Upper lobe of left lung (tissue), 6 donors: Measurements from ENCODE around the gene PAPPA. TPM values are rescaled to one million over a fixed set of nuclear protein-coding genes. Genes with fewer than 3 reads are reported as not detected.
A peak's percentile ranks its signal among the peaks of the same experiment; 100 is the strongest.

Source experiments
- ATAC-seq, 2 donors: fragments of 200-7000 bp; cut with Tn5 transposase; one replicate each; pipeline ENCODE4 v1.9.1; 2022; ENCODE audit warnings: mild to moderate bottlenecking in 2 of 2, moderate library complexity in 2 of 2; ENCODE audit not compliant: low FRiP score in 2 of 2
- DNase-seq, 2 donors: peaks; one replicate each; pipeline ENCODE4 v3.0.0-alpha.2; 2019 to 2020
- H3K27ac ChIP-seq, 4 donors: fragments of 200-600 bp; sonication (generic); one replicate each; pipeline ENCODE4 v1.5.1; 2016 to 2019
- H3K27me3 ChIP-seq, 4 donors: fragments of 200-600 bp; sonication (generic); one replicate each; pipeline ENCODE4 v1.5.1; 2017 to 2019
- H3K36me3 ChIP-seq, 4 donors: fragments of 200-600 bp; sonication (generic); one replicate each; pipeline ENCODE4 v1.5.1; 2016 to 2019
- H3K4me1 ChIP-seq, 4 donors: fragments of 200-600 bp; sonication (generic); one replicate each; pipeline ENCODE4 v1.5.1; 2018 to 2019
- H3K4me3 ChIP-seq, 4 donors: fragments of 200-600 bp; sonication (generic); one replicate each; pipeline ENCODE4 v1.5.1; 2017 to 2019; ENCODE audit warnings: mild to moderate bottlenecking in 2 of 4, moderate library complexity in 1 of 4
- H3K9me3 ChIP-seq, 4 donors: fragments of 200-600 bp; sonication (generic); one replicate each; pipeline ENCODE4 v1.5.1; 2018 to 2019
- EP300 ChIP-seq, 4 donors: sonication (generic); formaldehyde crosslinking; IDR thresholded peaks; one replicate each; pipeline ENCODE4 v1.5.1; 2017; ENCODE audit warnings: antibody characterized with exemption in 4 of 4, control low read depth in 2 of 4
- POLR2A ChIP-seq, 4 donors: fragments of 450-650 bp; IDR thresholded peaks; one replicate each; pipeline ENCODE4 v1.5.1; 2016 to 2017; ENCODE audit warnings: antibody characterized with exemption in 4 of 4, mild to moderate bottlenecking in 2 of 4
- POLR2AphosphoS5 ChIP-seq, 2 donors: sonication (generic); formaldehyde crosslinking; IDR thresholded peaks; one replicate each; pipeline ENCODE4 v1.5.1; 2017; ENCODE audit warnings: antibody characterized with exemption in 2 of 2
- WGBS, 2 donors: methylation state at CpG; one replicate each; pipeline ENCODE4 v1.1.5; 2017 to 2018; 5-methylcytosine and 5-hydroxymethylcytosine counted together
- total RNA-seq, 6 donors: library from RNA; depleted of rRNA in 4 of 6; stranded (reverse); fragments of >200 nt in 4 of 6; gene quantifications; one replicate each; pipeline versions ENCODE4 v1.1.0 to v1.2.1, GENCODE V29; 2016 to 2021
- TF ChIP-seq, protein P1 (sequence below), 6 experiments: fragments of 450-650 bp in 4 of 6; fragments of 200-600 bp in 2 of 6; sonication (generic) in 2 of 6; IDR thresholded peaks; one replicate each; pipeline ENCODE4 v1.5.1; 2016 to 2019; ENCODE audit warnings: antibody characterized with exemption in 6 of 6
- donor health status: DM: no; HTN: no; CAD: no; lungs with moderate emphysema.
- donor health status: DM: no; HTN: yes; CAD: no; lungs with severe emphysema.

Gene PAPPA
- total RNA-seq, 6 donors from 2014 or later, result 0.46 to 2.9 (median 1.1) TPM

GRCh38 chr9:116152941-116153764 lies 438 bp upstream of the PAPPA start:
- TF ChIP-seq POLR2AphosphoS5 (IDR thresholded peaks at IDR 0.05) (no peak), POLR2A (IDR thresholded peaks at IDR 0.05) (no peak), EP300 (IDR thresholded peaks at IDR 0.05) (no peak)
- TF ChIP-seq, protein P1, sequence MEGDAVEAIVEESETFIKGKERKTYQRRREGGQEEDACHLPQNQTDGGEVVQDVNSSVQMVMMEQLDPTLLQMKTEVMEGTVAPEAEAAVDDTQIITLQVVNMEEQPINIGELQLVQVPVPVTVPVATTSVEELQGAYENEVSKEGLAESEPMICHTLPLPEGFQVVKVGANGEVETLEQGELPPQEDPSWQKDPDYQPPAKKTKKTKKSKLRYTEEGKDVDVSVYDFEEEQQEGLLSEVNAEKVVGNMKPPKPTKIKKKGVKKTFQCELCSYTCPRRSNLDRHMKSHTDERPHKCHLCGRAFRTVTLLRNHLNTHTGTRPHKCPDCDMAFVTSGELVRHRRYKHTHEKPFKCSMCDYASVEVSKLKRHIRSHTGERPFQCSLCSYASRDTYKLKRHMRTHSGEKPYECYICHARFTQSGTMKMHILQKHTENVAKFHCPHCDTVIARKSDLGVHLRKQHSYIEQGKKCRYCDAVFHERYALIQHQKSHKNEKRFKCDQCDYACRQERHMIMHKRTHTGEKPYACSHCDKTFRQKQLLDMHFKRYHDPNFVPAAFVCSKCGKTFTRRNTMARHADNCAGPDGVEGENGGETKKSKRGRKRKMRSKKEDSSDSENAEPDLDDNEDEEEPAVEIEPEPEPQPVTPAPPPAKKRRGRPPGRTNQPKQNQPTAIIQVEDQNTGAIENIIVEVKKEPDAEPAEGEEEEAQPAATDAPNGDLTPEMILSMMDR (IDR thresholded peaks at IDR 0.05), result no peak
- Histone ChIP-seq H3K27me3 (peaks cover 0 to 5% (median 2%) of the 10 kb centered on the region in 4 donors), H3K4me3 (peak overlapping the region in 3 of 4 donors; percentile 42 to 53 (median 51)), H3K4me1 (peaks cover 0 to 24% (median 19%) of the 10 kb centered on the region in 4 donors), H3K36me3 (no peaks in the 10 kb centered on the region), H3K9me3 (no peaks in the 10 kb centered on the region), H3K27ac (peak overlapping the region in 1 of 4 donors; percentile 48)
- 14 to 16% methylated on average over 9 of the region's 9 CpGs for WGBS, 2 donors
- DNase-seq (no peak), ATAC-seq (peak in 1 of 2 donors; percentile 45)

DNA sequence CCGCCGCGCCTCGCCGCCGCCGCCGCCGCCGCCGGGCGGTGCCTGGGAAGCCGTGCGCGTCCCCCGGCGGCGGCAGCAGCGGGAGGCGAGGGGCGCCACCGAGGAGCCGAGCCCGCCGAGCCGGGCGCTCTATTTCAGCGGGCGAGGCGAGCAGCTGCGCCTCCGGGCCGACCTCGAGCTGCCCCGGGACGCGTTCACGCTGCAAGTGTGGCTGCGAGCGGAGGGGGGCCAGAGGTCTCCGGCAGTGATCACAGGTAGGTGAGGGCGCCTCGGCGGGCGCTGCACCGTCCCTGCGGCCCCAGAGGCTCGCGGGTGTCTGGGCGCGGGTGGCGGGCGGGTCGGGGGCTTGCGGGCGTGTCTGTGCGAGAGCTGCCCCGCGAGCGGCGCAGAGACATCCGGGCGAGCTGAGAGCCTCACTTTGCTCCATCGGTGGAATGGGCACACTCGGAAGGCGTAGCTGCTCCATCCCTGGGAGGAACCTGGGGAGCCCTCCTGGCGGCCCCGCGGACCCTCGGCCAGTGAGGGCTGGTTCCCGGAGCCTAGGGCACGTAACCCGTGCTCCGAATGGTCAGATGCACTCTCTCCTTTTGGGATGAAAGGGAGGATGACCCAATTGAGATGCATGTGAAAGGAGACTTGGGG lies 864 bp downstream of the PAPPA start:
- Histone ChIP-seq H3K27ac (peak overlapping the region; percentile 12 to 71 (median 32)), H3K9me3 (no peaks in the 10 kb centered on the region), H3K36me3 (no peaks in the 10 kb centered on the region), H3K4me1 (peaks cover 0 to 24% (median 19%) of the 10 kb centered on the region in 4 donors), H3K4me3 (peak overlapping the region in 3 of 4 donors; percentile 42 to 53 (median 51)), H3K27me3 (peaks cover 0 to 5% (median 2%) of the 10 kb centered on the region in 4 donors)
- WGBS, 2 donors, result 3 to 10% methylated on average over 5 to 25 of the region's 74 CpGs
- TF ChIP-seq POLR2A (IDR thresholded peaks at IDR 0.05) (no peak), EP300 (IDR thresholded peaks at IDR 0.05) (no peak), POLR2AphosphoS5 (IDR thresholded peaks at IDR 0.05) (no peak)
- TF ChIP-seq, protein P1 (IDR thresholded peaks at IDR 0.05), result no peak
- DNase-seq (peak in 1 of 2 donors; percentile 87), ATAC-seq (peak in 1 of 2 donors; percentile 25)

DNA sequence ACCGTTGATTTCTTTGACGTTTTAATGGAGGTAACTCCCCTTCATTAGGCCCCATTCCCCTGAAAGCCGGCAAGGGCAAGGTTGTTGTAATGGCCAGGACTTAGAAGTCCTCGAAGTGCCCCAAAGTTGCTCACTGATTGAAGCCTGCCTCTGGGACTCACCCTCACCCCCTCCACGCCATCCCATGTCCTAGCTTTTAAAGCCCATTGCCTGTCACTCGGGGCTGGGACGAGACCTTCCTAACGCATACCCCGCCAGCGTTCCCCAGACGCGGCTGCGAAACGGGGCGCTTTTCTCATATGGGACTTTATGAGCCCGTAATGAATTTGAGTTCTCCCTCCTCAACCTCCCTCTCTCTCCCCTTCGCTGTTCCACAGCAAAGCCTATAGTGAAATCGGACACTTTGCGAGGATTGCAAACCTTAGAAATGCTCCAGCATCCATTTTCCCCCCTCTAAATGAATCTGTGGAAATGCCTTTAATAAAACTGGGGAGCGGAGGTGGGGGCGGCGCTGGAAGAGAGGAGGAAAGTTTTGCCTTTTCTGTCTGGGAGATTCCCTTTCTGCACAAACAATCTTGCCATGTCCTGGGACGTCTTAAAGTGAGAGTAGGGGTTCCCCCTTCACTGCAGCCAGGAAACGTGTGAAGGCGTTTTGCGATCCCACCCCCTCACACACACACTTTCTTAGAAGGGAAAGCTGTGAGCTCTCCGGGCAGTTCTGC lies 1.5 kb downstream of the PAPPA start:
- no peak for TF ChIP-seq POLR2A (IDR thresholded peaks at IDR 0.05)
- no peak for TF ChIP-seq POLR2AphosphoS5 (IDR thresholded peaks at IDR 0.05)
- TF ChIP-seq EP300 (IDR thresholded peaks at IDR 0.05), result no peak
- TF ChIP-seq, protein P1 (IDR thresholded peaks at IDR 0.05), result no peak
- WGBS, 2 donors, result 2% methylated on average over 27 of the region's 27 CpGs
- Histone ChIP-seq H3K4me1 (peaks cover 0 to 24% (median 19%) of the 10 kb centered on the region in 4 donors), H3K27me3 (peaks cover 0 to 5% (median 2%) of the 10 kb centered on the region in 4 donors), H3K27ac (peak overlapping the region in 3 of 4 donors; percentile 12 to 71 (median 47)), H3K36me3 (no peaks in the 10 kb centered on the region), H3K4me3 (peak overlapping the region in 3 of 4 donors; percentile 42 to 53 (median 51)), H3K9me3 (no peaks in the 10 kb centered on the region)
- DNase-seq (peak in 1 of 2 donors; percentile 35), ATAC-seq (peak in 1 of 2 donors; percentile 43)

DNA sequence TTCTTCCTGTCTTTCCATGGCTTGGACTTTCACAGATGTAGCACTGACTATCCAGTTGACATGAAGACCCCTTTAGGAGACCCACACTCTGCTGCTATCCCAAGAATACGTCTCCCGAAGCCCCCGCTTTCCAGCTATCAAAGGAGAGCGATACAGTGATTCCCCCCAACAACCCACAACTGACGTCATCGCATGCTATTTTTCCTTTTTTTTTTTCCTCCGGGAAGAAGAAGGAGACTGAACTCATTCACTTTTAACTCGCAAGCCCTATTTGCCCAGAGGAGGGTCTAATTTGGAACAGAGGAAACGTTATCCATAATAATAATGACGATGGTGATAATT lies 2.1 kb downstream of the PAPPA start:
- peak overlapping the region in 3 of 4 donors; percentile 42 to 53 (median 51) for H3K4me3 ChIP-seq
- peaks cover 0 to 5% (median 2%) of the 10 kb centered on the region in 4 donors for H3K27me3 ChIP-seq
- H3K27ac ChIP-seq, result peak overlapping the region in 2 of 4 donors; percentile 47 to 71
- peaks cover 0 to 24% (median 19%) of the 10 kb centered on the region in 4 donors for H3K4me1 ChIP-seq
- ATAC-seq, result peak in 1 of 2 donors; percentile 30
- H3K9me3 ChIP-seq, result no peaks in the 10 kb centered on the region
- TF ChIP-seq, protein P1 (IDR thresholded peaks at IDR 0.05), result no peak
- TF ChIP-seq EP300 (IDR thresholded peaks at IDR 0.05) (no peak), POLR2A (IDR thresholded peaks at IDR 0.05) (no peak), POLR2AphosphoS5 (IDR thresholded peaks at IDR 0.05) (no peak)
- no peaks in the 10 kb centered on the region for H3K36me3 ChIP-seq
- 3 to 6% methylated on average over 10 of the region's 10 CpGs for WGBS, 2 donors
- DNase-seq, result no peak
